Stimulated activated CD4-positive, alpha-beta T cell treated with anti-CD3 and anti-CD28 coated beads, Interleukin-12 subunit alpha, Interleukin-12 subunit beta, amount 100 ng/mL, for 4 hours (primary cell): ENCODE data around the gene ROR2.
"Not testable (repeated sequence)": the region's sequence is repeated elsewhere in the genome, so short reads cannot be mapped to it uniquely, and the experiment has no call there.

ENCODE experiments used
- DNase-seq: peaks from one replicate; pipeline ENCODE4 v3.0.0-alpha.2; 2020

Gene ROR2

DNA sequence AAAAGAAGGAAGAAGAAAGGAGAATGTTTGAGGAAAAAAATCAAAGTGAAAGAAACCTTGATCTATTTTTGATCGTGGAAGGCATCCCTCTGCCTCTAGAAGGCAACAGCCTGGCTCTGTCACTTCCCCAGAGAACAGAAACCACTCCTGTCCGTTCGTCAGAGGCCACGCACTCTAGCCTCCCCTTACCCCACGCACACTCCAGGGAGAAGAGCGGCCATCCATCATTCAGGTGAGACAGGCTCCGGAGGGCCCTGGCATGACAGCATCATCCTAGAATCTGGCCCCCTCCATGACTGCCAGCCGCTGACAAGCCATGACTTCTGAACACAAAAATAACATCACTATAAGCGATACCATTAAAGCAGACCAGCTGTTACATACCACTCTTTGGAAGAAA lies 135.8 kb downstream of the ROR2 start:
- DNase-seq = no peak

- no peak for DNase-seq
These were observed 136.7 kb downstream of the ROR2 start for GRCh38 chr9:91813176-91813795.

DNA sequence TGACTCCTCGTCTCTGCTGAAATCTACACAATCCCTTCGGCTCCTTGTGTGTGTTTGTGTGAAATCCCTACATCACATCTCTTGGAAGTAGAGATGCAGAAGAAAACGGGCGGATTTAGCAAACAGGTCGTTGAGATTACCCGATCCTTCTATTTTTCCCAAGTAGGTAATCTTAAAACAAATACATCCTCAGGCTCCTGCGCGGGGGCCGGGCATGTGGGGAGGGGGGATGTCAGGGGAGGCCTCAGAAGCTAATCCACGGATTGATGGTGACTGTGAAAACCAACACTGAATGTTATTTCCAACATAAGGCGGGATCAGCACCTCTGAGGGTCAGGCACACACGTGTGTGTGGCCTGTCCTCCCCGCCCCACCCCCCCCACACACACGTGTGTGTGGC lies 137.8 kb downstream of the ROR2 start:
- DNase-seq = no peak

- DNase-seq = no peak
These were observed 138.8 kb downstream of the ROR2 start for GRCh38 chr9:91811024-91811909.

DNA sequence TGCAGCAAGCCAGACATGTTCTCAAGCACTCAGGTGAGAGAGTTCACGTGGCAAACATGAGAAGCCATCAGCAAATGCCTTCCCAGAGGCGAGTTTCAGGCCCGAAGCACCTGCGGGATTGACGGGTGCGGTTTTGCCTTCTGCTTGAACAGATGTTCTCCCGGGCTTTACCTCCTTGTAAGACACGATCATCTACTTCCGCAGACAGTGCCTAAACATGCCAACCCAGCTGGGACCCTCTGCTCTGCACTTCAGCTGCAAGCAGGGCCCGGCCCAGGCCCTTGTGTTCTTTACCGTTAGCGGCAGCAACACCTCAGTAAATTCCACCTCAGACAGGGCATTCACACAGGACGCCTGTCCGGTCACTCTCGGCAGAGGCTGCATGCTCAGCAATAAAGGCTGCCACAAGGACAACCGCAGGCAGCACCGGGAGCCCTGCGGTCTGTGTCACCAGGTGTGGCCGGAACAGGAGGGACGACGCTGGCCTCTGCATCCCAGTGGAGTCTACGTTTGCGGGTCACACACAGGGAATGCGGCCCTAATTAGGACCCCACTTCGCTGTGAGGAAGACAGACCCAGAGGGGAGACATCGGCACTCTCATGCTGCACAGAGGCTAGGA lies 139.6 kb downstream of the ROR2 start:
- DNase-seq = no peak

GRCh38 chr9:91809581-91810285 lies 140.3 kb downstream of the ROR2 start:
- no peak for DNase-seq

GRCh38 chr9:91807643-91808246 lies 142.3 kb downstream of the ROR2 start:
- no peak for DNase-seq

DNA sequence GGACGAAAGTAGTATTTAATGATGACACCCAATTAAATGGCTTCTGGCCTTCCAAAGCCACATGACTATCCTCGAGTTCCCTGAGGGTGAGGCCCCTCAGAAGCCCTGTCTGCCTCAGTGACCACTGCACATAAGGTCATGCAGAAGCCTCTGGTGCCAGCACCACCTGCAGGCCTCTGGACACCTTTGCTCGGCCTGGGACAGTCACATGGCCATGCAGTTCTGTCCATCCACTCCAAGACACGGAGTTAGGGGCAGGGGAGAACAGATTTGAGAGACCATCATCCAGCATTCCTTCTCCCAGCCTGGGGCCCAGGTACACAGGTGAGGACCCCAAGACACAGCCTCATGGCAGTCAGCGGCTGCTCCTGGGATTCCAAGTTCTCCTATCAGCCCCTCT lies 145.0 kb downstream of the ROR2 start:
- DNase-seq = no peak

DNA sequence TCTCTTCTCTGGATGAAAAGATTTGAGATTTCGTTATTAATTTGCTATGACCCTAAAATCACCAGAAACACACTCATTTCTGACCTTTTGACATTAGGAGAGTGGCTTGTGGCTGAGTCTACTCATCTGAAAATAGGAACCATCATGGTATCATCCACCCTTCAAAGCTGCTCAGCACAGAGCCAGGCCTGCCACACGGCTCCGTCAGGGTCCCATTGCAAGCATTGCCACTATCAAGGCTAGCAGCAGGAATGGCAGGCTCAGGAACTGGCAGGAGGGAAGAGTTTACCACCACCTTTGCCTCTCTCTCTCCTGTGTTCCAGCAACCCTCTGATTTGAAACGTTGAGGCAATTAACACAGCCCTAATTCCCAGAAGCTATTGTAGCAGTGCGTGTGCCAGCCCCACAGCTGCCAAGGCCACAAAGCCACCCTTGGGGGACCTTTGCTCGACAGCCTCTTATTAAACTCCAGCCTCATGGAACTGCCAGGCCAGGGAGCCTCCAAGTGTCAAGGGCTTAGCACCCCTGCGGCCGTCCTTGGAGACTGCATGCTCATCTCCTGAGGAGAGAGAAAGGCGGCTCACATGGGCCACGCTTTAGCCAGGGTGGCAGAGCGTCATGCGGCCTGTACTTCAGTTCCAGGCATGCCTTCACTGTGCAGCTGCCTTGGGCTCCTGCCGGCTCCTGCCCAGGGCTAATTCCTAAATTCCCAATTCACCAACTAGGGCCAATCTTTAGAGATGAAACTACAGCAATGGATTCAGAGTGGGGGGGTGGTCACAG lies 145.9 kb downstream of the ROR2 start:
- DNase-seq = no peak

DNA sequence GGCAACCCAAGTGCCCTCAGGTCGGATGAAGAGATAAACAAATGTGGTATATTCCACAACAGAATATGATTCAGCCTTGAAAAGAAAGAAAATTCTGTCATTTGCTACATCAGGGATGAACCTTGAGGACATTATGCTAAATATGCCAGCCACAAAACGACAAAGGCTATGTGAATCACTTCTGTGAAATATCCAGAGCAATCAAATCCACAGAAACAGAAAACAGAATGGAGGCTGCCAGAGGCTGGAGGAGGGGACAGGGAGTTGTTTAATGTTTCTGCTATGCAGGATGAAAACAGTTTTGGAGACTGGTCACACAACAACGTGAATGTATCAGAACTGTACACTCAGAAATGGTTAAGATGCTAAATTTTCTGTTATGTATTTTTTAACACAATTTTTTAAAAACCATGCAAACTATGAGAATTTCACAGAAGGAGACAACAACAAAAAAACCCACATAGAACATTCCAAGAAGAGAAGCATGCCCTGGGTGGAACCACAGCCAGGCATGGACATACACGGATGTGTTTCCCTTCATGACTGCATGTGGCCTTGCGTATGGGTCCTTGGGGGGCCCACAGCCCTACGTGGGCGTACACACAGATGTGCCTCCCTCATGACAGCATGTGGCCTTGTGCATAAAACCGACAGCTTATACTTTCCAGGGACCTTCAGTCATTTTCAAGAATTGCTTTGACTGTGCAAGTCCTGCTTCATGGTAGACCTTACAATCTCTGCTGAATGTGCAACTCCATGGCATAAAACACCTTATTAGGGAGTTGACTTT lies 146.7 kb downstream of the ROR2 start:
- DNase-seq = no peak

DNA sequence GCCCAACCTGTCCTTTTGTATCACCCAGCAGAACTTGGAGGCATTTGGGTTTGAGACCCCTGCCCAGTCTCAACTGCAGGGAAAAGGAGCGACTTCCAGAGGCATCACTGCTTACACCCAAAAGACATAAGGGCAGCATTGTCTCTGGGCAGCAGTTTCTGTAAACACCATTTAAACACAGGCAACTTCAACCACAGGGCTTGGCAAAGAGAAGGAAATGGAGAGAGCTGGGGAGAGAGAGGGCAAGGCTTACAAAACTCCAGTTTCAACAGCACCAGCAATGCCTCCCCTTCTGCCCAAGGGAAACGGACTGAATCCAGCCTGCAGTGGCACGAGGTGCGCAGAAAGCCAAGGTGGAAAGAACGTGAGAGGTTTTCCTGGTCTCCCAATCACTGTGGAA lies 147.6 kb downstream of the ROR2 start:
- DNase-seq = no peak

DNA sequence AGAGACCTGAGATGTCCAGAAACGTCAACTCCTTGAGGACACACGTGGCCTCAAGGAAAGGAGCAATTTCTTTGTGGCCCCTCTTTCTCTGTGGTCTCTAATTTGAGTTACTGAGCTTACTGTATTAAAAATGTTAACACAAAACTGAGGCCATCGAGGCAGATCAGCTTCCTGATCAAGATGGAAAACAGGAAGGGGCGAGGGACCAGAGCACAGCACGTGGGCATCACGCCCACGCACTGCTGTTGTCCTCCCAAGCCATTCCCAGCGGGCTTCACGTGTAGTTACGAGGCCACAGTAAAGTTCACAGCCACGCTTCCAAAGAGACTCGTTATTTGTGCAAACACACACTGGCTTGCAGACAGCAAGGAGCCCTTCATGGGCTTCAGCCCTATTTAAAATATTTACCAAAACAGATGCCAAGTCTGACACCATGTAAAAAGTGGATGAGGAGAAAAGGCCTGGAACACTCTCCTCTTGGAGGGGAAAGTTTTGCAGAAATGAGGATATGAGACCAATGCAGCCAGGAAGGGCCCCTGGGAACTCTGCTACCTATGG lies 149.5 kb downstream of the ROR2 start:
- no peak for DNase-seq

GRCh38 chr9:91799113-91799744 lies 150.8 kb downstream of the ROR2 start:
- no peak for DNase-seq

DNA sequence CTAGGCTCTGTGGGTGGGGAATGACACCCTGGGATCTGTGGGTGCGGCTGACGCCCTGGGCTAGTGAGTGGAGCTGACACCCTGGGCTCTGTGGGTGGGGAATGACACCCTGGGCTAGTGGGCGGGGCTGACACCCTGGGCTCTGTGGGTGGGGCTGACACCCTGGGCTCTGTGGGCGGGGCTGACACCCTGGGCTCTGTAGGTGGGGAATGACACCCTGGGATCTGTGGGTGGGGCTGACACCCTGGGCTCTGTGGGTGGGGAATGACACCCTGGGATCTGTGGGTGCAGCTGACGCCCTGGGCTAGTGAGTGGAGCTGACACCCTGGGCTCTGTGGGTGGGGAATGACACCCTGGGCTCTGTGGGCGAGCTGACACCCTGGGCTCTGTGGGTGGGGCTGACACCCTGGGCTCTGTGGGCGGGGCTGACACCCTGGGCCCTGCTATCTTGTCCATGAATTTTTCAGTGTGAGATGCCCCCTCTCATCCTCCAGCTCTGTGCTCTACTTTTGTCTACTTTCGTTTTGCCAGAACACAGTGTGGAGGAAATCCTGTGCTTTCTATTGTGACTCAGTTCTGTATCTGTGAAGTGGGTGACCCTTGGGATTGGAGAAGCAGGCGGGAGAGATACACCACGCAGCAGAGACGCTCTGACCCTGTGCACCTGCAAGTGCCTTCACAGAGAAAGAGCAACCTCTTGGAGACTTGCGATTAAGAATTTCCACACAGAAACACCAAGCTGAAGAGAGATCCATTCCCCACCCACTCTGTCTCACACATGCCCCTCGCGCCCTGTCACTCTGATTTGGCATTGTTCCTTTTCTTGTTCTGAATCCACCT lies 151.5 kb downstream of the ROR2 start:
- peak; percentile 15 for DNase-seq

DNA sequence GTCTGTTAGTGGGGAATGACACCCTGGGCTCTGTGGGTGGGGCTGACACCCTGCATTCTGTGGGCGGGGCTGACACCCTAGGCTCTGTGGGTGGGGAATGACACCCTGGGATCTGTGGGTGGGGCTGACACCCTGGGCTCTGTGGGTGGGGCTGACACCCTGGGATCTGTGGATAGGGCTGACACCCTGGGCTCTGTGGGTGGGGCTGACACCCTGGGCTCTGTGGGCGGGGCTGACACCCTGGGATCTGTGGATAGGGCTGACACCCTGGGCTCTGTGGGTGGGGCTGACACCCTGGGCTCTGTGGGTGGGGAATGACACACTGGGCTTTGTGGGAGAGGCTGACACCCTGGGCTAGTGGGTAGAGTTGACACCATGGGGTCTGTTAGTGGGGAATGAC lies 152.5 kb downstream of the ROR2 start:
- not testable (repeated sequence) for DNase-seq

GRCh38 chr9:91796516-91796915 lies 153.5 kb downstream of the ROR2 start:
- not testable (repeated sequence) for DNase-seq

GRCh38 chr9:91795598-91796241 lies 154.3 kb downstream of the ROR2 start:
- DNase-seq = no peak

DNA sequence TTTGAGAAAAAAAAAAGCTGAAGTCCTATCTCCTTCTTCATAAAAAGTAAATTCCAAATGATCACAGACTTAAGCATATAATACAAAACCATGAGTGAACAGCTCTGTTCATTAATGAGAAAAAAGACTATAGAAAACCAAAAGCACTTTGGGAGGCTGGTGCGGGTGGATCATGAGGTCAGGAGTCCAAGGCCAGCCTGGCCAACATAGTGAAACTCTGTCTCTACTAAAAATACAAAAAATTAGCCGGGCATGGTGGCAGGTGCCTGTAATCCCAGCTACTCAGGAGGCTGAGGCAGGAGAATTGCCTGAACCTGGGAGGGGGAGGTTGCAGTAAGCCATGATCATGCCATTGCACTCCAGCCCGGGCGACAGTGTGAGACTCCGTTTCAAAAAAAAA lies 156.7 kb downstream of the ROR2 start:
- DNase-seq = not testable (repeated sequence)

GRCh38 chr9:91790917-91791316 lies 159.1 kb downstream of the ROR2 start:
- DNase-seq = no peak
